HTR-8/SVneo (cell line): ENCODE data around the gene MAD1L1.
"Not testable (repeated sequence)": the region's sequence is repeated elsewhere in the genome, so short reads cannot be mapped to it uniquely, and the experiment has no call there.

Source experiments
- DNase-seq: peaks from one replicate; pipeline ENCODE4 v3.0.0; 2011; ENCODE audit warnings: low spot score, mixed read lengths; ENCODE audit not compliant: insufficient read length
- FAIRE-seq: peaks from 2 replicates; lab custom pipeline; 2011; peaks lifted over from hg19 to GRCh38; lab: Jason Lieb, UNC

Gene MAD1L1

DNA sequence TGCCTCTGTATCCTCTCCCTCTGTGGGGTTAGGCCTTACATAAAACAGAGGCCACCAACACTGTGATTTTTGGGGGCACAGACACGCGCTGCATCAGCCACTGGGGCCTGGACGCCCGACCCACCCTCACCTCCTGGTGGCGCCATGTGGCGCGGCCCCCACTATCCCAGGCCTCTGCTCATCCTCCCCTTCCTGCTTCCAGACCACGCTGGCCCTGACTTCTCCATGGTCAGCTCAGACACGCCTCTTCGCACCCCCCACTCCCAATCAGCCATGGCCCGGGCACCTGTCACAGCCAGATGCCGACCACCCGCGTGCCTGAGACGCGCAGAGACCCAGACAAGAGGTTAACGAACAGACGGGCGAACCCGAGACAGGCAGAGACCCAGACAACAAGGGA is 298.7 kb downstream of the MAD1L1 start:
- DNase-seq (no peak), FAIRE-seq (no peak)

DNA sequence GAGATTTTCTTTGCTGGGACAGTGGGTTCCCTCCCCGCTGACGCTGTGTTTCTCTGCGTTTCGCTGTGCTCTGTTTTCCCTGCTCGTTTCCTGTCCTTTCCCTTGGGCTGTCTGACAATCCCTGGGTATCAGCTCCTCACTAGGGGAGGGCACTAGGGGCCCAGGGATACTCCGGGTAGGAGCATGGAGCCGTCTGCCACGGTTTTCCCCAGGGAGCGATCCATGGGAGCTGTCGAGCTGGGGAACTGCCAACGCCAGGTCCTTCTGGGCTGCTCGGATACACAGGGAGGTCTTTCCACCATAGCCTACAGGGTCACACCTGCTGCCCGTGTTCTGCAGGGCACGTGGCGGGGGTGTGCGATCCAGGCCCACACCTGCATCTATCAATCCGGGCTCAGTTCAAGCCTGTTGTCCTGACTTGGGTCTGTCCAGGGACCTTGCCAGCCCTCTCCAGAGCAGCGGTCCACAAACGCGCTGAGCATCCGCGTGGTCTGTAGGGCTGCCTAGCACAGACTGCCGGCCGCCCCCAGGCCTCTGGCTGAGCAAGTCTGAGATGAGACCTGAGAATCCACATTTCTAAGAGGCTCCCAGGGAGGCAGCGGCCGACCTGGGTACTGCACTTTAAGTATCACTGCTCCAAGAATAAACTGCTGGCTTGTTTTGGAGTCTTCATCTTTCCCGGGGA is 299.5 kb downstream of the MAD1L1 start:
- FAIRE-seq (no peak), DNase-seq (no peak)

DNA sequence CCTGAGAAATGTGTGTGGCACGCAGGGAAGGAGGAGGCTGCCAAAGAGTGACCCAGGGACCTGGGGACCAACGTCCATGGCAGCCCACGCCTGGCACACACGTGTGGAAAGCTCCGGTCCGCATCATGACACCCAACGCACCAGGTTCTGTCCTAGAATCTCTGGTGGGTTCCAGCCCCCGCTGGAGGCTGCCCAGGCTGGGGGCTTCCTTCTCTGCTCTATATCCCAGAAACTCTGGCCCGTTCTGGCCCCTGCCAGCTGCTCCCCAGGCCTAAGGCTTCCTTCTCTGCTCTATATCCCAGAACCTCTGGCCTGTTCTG is 300.8 kb downstream of the MAD1L1 start:
- FAIRE-seq (no peak), DNase-seq (no peak)

DNA sequence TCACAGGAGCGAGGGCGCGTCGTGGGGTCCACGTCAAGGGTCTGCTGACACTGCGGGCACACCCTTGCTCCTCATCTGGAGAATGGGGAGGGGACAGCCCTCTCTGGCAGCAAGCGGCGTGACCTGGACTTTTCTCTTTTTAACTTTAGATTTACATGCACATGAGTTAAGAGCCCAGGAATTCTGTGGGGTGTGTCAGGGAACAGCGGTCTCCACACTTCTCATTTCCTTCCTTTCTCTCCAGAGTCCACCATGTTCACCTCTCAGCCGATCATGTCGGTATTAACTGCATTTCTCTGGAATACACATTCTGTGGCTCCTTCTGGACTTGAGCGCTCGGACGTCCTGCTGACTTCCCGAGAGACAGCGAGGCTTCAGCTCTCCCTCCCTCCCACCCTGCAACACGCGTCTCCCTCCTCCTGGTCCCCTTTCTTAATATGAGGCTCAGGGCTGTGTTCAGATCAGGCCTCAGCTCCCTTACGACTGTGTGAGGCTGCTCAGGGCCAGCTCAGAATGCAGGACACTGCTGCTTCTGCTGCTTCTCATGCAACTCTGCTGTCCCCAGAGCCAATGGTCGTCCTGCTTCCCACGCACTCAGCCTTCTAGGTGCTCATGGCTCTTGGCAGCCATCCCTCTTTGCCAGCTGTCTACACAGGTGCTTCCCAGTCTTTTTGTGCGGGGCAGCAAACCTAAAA is 301.3 kb downstream of the MAD1L1 start:
- peak; percentile 35 for DNase-seq
- FAIRE-seq, result no peak

DNA sequence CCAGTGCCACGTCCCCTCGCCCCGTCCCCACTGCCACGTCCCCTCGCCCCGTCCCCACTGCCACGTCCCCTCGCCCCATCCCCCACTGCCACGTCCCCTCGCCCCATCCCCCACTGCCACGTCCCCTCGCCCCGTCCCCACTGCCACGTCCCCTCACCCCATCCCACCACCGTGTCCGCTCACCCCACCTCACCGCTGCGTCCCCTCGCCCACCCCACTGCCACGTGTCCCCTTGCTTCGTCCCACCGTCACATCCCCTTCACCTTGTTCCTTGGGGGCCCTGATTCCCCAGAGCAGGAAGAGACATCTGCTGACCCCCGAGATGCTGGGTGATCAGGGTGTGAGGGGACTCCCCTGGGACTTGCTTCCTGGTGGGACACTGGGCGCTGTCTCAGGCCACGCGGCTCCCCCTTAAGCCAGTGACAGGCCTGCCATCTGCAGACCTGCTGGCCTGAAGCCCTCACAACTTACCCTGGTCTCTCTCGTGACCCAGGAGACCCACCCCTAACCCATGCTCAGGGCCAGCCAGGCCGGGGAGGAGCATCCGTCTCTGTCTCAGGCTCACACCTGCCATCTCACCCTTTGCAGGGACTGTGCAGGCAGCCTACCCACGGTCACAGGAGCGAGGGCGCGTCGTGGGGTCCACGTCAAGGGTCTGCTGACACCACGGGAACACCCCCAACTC is 302.2 kb downstream of the MAD1L1 start:
- FAIRE-seq (peak; percentile 82), DNase-seq (no peak)

DNA sequence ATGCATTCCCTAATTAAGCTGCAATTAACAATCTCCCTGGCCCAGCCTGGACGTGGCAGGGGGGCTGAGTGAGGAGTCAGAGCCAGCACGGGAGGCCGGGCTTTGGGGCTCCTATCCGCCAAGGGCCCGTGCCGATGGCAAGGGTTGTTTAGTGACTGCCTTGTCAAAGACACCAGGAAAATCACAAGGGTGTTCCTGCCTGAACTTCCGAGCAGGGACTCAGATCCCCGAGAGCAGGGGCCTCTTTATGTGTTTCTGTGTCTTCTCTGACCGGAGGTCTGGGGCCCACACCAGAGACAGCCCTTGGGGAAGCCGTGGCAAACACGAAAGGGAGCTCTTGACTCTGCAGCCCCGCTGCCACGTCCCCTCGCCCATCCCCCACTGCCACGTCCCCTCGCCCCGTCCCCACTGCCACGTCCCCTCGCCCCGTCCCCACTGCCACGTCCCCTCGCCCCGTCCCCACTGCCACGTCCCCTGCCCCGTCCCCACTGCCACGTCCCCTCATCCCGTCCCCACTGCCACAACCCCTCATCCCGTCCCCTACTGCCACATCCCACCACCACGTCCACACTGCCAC is 303.3 kb downstream of the MAD1L1 start:
- not testable (repeated sequence) for FAIRE-seq

DNA sequence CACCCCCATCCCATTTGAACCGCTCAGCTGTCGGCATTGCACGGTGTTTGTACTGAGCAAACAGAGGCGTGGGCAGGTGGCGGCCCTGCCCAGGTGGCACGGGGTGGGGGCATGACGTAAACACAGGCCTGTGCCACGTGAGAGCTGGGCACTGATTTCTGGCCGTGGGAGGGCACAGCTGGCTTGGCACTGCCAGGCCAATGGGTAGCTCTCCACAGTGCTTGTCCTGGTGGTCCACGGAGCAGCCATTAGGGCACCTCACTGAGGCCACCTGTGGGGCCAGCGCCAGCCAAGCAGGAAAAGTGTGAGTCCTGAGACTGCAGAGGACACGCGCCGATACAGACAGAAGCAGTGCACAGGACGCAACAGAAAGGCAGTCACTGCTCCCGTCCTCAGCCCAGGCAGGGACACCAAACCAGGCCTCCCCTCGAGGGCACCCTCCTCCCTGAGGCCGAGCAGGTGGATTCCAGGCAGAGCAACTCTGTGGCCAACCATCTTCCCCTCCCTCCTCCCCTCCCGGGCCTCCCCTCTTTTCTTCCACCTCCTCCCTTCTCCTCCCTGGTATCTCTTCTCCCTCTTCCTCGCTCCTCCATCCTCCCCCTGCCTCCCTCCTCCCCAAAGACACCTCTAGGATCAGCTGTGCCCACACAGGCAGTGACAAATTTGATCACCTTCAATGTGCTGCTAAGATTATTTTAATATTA is 303.9 kb downstream of the MAD1L1 start:
- FAIRE-seq (no peak), DNase-seq (no peak)

More for the DNA sequence above, 303.3 kb downstream of the MAD1L1 start:
- DNase-seq, result not testable (repeated sequence)

DNA sequence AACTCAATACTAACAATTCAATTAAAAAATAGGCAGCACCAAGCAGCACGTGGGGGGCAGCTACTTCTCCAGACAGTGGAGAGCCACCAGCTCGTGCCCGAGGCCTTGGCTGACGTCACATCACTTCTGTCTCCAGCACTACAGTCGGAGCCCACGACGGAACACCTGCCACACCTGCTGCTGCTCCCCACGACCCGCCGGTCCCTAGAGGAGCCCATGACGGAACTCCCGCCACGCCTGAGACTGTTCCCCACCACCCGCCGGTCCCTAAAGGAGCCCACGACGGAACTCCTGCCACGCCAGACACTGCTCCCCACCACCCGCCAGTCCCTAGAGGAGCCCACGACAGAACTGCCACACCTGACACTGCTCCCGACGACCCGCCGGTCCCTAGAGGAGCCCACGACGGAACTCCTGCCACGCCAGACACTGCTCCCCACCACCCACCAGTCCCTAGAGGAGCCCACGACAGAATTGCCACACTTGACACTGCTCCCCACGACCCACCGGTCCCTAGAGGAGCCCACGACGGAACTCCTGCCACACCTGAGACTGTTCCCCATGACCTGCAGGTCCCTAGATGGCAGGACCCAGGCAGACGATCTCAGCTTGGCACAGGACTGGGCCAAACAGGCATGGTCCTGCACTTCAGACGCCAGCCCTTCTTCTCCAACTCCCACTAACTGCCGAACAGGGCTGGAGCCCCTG is 304.7 kb downstream of the MAD1L1 start:
- DNase-seq (no peak), FAIRE-seq (no peak)

DNA sequence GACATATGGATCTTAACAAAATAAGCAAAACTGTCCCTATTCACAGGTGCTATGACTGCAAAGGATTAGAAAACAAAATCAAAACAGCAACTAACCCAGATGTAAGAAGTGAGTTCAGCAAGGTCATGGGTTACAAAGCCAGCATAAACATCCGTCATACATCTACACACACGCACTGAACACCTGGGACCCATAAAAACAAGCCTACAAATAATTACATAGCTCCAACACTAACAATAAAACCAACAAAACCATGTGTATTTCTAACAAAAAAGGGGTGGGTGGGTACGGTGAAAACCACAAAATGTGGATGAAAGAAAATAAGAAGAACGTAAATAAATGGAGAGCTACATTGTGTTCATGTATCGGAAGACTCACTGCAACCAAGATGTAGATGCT is 305.8 kb downstream of the MAD1L1 start:
- FAIRE-seq (peak; percentile 64), DNase-seq (no peak)

DNA sequence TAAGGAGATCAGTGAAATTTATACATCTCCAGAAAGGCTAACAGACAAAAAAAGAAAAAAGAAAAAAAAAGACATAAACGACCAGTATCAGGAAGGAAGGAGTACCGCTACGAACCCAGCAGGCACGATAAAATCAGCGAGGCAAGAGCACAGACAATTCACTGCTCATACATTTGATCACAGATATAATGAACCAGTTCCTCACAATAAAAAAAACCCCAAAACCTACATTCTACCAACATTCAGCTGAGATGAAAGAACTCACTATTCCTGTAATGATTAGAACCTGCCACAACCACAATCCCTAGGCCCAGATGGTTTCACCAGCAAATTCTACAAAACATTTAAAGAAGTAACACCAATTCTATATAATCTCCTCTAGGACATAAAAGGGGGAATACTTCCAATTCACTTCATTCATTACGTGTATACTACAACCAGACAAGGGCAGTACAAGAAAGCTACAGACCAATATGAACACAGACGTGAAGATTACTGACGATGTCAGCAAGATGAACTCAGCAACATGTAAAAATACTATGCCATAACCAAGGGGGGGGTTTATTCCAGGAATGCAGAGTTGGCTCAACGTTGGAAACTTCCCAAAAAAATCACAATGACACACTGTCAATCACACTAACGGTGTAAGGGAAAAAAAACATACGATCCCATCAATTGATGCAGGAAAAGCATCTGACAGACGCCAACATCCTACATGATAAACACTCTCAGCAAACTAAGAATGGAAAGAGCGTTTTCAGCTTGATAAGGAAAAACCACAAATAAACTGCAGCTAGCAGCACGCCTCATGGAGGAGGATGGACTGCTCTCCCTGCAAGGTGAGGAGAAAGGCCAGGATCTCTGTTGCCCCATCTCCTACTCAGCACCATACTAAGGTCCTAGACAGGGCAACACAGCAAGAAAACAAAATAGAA is 306.5 kb downstream of the MAD1L1 start:
- peak; percentile 57 for FAIRE-seq
- no peak for DNase-seq

DNA sequence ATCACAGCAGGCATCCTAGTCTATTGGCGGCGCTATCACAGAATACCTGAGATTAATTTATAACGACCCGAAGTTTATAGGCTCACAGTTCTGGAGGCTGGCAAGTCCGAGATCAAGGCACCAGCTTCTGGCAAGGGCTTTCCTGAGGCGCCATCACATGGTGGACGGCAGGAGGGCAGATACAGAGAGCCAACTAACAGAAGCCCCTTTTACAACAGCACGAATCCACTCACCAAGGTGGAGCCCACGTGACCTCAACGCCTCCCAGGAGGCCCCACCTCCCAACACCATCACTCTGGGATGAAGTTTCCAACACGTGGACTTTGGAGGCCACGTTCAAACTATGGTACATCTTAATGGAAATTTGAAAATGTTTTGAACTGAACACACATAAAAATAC is 307.4 kb downstream of the MAD1L1 start:
- DNase-seq (no peak), FAIRE-seq (no peak)

DNA sequence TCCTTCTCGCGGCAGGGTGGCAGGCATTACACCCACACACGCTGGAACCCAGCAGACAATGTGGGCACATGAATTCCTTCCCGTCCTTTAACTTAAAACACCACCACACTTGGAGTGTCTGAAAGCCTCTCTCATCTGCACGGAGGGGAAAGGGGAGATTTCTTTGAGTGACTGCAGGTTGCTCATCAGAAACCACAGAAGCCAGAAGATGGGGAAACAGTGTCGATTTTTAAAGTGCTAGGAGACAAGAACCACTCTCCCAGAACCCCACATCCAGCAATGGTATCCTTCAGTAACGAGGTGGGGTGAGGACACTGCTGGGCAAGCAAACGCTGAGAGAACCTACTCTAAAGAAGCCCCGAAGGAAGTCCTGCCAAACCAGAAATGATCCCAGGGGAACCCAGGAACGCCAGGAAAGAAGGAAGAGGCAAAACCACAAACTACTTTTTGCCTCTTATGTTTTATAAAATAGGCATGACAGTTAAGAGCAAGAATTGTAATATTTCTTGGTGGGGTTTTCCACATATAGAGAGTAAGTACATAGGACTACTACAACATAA is 308.4 kb downstream of the MAD1L1 start:
- FAIRE-seq (no peak), DNase-seq (no peak)

DNA sequence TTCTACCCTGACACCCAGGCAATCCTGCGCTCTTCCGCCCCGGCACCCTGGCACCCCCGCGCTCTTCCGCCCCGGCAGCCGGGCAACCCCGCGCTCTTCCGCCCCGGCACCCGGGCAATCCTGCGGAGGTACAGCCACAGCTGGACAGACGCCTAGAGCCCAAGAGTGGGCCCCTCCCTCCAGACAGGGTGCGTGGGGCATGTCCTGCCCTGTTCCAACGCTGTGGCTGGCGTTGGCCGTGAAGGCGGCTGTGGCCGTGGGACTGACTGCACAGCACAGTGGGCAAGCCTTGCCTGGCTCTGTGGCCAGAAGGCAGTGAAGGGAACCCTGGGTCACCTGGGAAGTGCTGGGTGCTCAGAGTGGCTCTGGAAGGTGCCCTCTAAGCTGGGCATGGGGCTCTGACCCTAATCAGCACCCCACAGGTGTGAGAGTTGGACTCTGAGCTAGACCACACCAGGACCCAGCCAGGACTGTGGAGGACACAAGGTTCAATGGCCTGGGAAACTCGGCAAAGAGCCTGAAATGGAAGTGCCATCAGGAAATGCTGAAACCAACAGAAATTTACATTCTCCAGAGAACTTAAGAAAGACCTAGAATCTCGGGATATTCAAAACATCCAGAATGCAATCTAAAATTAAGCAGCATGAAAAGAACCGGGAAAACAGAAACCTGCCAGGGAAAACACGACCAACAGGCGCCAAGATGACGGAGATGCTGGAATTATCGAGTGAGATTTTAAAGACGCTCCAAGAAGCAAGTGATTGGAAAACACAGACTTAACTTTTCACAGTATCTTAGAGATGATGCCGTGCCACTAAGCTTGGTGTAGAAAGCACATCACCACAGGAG is 309.1 kb downstream of the MAD1L1 start:
- DNase-seq (no peak), FAIRE-seq (no peak)

DNA sequence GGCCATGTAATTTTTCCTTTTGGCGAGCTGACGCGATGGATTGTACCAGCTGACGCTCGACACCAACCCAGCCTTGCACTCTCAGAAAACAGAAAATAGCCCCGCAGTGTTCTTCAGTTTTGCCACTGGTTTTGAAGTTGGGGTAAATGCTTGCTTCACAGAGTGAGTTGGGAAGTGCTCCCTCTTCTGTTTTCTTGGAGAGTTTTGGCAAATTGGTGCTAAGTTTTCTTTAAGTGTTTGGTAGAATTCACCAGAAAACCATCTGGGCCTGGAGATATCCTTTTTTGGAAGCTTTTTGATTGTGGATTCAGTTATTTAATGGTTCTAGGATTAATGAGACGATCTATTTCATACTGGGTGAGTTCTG is 309.9 kb downstream of the MAD1L1 start:
- FAIRE-seq (no peak), DNase-seq (no peak)

DNA sequence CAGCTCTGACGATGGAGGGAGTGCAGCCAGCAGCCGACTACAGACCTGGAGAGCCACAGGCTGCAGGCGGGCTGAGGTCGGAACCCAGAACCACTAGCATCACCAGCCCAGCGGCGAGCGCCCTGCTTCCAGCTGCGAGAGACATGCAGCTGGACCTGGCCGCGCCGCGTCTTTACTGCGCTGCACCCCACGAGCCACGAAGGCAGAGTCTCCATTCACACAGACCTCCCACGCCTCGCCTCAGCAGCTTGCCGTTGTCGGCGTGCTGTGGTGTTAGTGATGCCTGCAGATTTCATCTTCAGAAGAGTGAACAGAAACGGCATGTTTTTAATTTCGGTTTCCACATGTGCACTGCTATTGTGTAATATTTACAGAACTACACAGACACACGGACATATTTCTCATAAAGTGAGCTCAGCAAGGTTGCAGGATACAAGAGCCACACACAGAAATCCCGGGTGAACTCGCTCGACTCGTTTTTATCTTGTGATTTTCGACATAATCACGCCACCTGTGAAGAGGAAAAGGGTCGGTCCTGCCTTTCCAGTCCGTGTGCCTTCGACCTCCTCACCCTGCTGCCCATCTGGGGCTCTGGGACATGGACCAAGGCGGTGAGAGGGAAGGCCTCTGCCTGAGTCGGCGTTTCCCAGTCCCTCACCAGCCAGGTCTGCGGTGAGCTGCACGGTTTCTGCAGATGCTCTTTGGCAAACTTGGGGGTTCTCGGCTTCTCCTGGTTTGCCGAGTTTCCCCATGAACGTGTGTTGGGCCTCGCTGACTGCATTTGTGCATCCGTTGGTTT is 310.5 kb downstream of the MAD1L1 start:
- no peak for DNase-seq
- FAIRE-seq, result no peak

DNA sequence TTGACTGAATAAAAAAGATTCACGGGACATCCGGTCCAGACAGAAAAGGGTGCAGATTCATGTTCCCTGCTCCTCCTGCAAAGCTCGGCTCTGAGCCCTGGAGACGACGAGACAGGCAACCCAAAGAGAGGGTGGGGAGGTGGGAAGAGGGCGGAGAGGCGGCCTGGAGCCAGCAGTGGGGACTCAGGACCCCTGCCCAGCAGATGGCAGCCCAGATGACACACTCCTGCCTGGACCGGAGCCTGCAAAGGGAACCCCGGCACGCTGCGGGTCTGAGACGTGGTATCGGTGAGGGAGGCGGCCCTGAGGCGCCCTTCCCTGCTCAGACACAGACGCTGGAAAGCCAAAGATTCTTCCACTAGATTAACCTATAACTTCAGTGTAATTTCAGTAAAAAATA is 311.9 kb downstream of the MAD1L1 start:
- FAIRE-seq (no peak), DNase-seq (no peak)

DNA sequence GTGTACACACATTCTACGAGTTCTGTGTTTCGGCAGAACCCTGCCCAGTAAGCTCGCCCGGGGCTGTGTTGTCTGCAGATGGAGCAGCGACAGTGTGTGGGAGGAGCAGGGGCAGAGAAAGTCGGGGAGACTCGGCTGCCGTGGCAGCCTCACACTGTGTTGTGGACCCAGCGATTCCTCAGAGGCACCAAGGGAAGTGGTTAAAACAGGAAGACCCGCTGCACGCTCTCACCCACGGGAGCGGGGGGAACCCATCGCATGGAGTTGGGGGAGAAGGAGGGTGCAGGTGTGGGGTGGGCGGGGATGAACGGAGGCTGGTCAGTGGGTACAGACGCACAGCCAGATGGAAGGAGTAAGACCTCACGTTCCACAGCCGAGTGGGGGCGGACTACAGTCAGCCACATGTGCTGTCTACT is 312.5 kb downstream of the MAD1L1 start:
- FAIRE-seq (peak; percentile 26), DNase-seq (no peak)
